GM21786 (cell line): ENCODE measurements around the gene HS3ST3B1.

ENCODE experiments used
- ATAC-seq: cut with Tn5 transposase; IDR thresholded peaks from one replicate; pipeline ENCODE4 v1.9.1; 2021; ENCODE audit not compliant: unreplicated experiment

The HS3ST3B1 gene

DNA sequence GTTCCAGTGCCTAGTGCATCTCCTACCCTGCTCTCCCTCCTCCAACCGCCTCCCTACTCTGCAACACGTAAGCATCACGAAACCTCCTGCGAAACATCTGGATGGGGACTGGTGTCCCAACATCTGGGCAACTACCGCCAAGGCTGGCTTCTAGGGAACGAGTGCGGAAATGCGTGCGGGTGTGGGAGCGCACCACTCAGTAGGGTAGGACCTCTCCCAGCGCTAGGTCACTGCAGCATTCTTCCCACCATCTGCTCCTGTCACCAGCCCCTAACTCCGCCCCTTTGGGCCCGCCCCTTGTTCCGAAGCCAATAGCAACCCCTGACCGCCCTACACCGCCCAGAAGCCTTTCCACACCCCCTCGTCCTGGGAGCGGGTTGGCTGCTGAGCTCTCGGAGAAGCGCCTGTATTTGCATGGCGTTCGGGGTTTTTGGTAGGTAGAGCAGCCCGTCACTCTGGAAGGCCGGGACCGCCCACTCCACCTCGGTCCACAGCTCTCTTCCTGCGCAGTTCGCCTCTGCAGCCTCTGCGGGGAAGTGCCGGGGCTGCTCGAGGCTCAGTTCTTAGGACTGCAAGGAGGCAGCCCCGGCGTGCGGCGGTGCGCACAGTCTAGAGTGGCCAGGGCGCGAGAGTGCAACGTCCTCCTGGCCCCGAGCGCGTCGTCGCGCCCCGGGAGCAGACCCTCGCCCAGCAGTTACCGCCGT lies at the start of gene HS3ST3B1:
Gene HS3ST3B1, plus strand, starts transcription at position 507 of the 704 bp plus-strand sequence. CDS start 438 bp downstream, outside the sequence.
- ATAC-seq: peak; percentile 74

DNA sequence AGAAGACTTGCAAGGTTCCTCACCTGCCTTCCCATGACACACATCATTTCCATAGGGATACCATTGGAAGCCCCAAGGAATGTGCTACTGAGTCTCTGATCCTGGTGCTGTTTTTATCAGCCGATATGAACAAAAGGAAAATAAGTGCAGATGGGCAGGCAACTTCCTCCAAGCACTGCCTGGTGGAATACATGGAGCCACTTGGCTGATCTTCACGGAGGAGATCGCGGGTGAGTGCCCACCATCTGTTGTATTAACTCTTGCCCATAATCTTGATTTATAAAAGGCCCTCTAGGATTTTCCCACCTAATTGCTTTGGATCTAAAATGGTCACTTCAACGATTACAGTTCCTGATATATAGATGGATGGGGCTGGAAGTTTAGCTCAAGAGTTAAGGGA lies 39.5 kb upstream of the HS3ST3B1 start:
- no peak for ATAC-seq

DNA sequence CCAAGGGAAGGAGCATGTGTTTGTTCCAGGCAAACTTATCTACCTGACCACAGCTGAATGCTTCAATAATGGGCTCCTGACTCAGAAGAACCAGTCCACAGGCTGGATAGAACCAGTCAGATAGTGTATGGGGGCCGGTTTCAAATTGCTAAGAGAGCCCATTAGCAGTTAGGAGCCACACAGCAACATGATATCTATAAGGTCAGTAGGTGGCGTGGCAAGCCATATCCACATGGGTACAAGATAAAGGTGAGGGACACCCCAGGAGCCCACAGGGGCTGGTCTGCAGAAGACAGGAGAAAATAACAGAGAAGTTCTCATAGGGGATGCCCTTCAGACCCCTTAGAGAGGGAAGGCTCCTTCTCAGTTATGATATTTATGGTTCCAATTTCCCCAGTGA lies 32.6 kb upstream of the HS3ST3B1 start:
- ATAC-seq: no peak

DNA sequence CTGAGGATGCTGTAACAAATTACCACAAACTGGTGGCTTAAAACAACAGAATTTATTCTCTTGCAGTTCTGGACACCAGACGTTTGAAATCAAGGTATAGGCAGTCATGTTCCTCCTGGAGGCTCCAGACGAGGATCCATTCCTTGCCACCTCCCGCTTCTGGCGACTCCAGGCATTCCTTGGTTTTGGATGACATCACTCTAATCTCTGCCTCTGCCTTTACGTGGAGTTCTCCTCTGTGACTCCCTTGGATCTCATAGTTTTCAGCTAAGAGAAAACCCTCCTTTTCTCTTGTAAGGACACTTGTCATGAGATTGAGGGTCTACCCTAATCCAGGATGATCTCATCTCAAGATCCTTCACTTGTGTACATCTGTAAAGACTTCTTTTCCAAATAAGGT lies 31.4 kb upstream of the HS3ST3B1 start:
- ATAC-seq: no peak

DNA sequence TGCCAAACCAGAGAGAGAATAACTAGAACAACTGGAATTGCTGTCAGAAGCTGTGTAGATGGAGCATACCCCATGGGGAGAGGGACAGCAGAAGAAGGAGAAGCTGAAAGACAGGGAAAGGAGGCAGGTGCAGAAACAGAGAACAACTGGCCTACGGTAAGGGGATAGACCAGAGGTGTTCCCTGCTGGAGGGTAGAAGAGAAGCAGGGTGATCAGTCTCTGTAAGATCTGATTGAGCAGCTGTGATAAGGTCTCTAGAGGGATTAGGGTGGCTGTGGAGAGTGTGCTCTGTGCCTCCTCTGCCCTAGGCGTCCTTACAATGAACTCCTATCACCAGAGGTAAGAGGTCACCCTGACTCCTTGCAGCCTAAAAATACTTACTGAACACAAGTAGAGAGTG lies 30.4 kb upstream of the HS3ST3B1 start:
- no peak for ATAC-seq

DNA sequence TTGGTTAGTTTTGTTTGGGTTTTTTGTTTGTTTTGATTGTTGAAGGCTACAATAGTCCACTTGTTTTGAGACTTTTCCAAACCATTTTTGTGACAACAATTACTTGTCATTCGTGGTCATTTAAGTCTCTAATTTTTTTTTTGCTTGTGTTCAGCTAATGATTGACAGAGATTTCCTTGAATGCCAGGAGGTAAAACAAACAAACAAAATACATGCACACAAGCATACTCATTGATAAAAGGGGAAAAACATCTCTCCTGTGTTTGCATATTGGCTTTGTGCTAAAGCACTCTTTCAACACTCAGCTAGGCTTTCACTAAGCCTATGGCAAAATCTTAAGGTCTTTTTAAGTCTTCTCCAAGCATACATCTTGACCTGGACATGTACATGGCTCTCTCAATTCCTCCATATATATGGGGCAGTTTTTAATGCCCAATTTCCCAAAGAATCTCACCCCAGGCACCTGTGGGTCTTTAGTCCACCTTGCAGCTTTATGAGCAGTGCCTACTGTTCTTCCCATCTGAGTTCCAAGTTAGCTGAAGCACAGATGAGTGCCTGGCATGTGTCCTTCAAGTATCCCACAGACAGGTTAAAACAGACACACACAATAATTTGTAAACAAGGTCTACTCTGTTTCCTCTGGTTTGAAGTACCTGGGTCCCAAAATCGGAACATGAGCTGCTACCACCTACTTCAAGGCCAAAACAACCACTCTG lies 24.2 kb upstream of the HS3ST3B1 start:
- ATAC-seq: no peak

DNA sequence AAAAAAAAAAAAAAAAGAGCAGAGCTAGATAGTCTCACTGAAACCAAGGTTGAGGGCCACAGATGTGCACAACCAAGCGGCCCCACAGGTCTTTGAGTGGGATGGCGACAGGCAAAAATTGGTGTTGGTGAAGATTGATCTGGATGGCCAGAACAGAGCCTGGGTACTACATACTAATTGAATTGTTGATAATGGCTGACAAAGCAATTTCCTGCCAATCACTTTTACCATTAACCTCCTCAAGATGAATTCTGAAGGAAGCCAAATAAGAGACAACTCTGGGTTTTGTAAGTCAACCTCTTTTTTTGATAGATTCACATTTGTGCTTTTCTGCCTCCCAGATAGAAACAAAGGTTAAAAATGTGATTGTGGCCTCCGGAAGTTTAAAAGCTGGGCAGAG lies 19.4 kb upstream of the HS3ST3B1 start:
- no peak for ATAC-seq

DNA sequence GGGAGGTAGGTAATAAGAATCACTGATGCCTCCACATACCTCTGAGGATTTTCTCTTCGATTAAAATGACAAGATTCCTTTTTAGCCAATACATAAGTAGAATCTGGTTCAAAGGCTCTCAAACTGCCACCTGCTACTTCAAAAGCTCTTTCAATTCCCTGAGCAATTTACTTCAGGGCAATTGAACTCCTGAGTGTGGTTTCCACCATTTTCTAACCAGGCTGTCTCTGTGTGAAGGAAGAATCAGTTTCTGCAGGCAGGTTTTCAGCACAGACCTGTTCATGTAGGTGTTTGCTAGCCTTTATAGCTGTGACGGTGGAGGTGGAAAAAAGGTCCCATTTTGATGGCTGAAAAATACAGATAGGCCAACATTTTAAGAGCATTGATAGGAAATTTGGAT lies 18.2 kb upstream of the HS3ST3B1 start:
- no peak for ATAC-seq

DNA sequence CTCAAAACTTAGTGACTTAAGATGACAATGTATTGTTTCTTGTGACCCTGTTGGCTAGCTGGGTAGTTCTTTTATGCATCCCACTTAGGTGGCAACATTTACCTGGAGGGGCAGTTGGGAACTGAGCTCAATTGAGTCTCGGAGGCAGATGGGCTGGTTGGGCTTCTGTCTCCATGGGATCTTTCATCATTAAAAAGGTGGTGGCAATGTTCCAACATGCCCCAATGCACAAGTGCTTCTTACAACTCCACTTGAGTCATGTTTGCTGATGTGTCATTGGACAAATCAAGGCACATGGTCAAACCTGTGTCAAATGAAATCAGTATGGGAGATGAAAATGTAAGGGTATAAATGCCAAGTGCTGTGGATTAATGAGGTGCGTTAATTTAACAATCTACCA lies 11.7 kb upstream of the HS3ST3B1 start:
- ATAC-seq: no peak

DNA sequence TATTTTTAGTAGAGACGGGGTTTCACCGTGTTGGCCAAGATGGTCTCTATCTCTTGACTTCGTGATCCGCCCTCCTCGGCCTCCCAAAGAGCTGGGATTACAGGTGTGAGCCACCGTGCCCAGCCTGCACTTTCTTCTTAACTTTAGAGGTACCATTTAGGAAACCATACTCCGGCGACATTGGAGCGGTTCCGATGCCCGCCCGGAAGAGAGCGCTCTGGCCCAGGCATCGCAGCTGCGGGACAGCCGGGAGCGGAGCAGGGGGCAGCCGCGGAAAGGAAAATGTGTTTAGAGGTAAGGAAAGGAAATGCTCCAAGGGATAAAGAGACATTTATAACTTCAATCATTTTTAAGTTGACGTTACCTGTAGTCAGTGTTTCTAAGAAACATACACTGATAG lies 6.0 kb upstream of the HS3ST3B1 start:
- no peak for ATAC-seq

DNA sequence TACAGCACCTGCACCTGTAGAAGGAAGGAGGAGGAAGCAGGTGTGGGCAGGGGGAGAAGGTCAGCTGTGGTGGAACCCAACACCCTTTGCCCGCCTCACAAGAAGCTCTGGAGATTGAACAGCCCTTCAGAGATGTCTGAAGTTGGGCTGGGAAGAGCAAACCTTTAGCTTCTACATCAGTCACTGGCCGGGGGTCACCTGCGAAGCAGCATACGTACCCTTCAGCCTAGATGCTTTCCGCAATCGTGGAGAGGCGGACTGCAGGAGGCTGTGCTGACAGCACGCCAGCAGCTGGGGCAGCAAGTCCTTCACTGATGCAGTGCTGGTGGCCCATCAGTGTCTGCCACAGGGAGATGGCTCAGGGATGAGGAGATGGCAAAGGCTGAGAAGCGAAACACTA lies 5.2 kb upstream of the HS3ST3B1 start:
- no peak for ATAC-seq

DNA sequence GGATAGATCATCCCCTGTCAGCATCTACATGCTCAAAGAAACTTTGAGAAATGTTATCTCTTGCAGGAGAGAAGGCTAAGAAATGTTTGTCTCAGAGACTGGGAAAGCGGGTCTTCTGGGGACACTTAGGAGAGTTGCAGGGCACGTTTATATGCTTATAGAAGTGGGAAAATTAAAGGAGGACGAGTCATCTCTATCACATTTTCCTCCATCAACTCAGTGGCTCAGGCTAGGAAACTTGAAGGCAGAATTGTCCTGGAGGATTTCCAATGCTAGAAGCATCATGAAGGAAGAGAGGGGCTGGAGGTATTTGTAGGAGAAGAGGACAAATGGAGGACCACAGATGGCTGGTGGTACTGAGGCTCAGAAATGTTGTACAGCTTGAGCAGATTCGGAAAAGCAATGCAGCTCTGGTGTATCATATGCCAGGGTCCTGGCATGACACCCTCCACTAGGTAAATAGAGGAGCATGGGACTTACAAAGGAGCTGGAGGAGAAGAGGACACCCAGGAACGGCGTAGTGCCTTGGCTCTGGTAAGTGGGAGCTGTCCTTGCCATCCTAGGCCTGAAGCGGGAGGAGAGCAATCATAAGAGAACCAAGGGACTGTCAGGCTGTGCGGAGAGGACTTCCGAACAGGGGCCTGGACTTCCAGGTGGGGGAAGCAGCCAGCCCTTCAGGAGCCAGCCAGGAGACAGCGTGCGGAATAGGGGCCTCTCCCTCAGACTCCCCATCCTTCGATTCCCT lies 4.5 kb upstream of the HS3ST3B1 start:
- no peak for ATAC-seq

DNA sequence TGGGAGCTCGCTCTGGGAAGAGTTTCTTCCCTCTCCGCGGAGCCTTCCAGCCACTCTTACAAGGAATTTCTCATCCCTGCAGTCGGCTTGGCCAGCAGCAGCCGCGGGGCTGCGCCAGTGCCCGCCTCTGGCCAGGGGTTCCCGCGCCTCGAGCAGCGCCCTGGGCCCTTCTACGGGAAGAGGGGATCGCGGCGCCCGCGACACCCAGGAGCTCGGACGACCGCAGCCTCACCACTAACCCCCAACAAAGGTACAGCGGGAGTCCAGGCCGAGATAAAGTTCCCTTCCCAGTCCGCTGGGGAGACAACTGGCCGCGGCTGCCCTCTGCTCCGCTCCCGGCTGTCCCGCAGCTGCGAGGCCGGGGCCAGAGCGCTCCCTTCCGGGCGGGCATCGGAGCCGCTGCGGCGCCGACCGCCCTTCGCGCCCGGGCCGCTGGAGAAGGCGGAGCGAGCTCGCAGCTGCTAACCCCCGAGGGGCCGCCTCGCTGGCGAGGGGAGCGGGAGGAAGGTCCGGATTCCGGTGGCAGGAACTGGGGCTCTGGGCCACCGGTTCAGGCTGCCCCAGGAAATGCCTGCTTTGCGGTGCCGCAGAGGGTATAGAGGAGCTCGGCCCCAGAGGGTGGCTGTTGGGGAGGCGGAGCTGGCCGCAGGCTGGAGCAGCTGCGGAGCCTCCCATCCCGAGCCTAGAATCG lies 3.6 kb upstream of the HS3ST3B1 start:
- ATAC-seq: no peak

DNA sequence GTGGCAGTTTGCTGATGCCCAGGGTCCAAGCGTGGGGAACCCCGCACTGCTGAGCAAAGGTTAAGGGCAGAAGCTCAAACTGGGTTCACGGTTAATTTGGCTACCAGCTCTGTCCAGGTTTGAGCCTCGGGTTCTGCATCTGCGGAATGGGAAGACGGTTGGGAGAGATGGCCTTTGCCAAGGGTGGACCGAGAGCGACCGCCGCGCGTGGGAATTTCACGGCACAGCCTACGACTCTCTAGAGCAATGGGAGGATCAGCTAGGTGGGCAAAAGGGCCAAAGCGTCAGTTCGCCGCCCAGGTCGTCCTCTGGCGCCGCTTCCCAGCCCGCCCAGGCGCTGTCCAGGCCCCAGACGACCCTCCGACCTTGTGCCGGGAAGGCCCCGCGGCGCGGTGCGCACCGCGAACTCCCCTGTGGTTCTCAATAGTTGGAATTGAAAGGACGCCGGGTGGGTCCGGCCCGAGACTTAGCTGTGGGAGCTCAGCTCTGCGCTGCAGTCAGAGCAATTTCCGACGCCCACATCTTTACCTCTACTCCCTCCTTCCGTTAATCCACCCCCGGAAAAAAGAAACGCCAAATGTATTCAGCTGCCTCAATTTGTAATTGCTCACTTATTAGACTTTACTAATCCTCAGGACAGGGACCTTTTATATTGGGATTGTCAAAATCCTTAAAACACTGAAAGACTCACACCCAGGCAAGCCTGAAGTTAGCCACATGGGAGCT lies 2.5 kb upstream of the HS3ST3B1 start:
- no peak for ATAC-seq

DNA sequence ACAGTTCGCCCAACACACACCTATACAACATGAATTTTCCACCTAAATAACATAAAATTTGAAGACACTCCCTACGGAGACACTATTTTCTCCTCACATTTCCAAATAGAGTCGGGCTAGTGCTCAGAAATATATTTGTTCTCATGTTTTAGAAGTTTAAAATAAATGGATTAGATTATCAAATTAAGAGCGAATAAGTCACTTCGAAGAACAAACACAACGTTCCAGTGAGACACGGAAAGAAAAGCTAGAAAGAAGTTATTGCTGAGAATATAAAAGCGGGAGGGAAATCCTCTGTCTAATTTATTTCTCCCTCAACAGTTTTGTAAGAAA lies 2.0 kb upstream of the HS3ST3B1 start:
- ATAC-seq: no peak

DNA sequence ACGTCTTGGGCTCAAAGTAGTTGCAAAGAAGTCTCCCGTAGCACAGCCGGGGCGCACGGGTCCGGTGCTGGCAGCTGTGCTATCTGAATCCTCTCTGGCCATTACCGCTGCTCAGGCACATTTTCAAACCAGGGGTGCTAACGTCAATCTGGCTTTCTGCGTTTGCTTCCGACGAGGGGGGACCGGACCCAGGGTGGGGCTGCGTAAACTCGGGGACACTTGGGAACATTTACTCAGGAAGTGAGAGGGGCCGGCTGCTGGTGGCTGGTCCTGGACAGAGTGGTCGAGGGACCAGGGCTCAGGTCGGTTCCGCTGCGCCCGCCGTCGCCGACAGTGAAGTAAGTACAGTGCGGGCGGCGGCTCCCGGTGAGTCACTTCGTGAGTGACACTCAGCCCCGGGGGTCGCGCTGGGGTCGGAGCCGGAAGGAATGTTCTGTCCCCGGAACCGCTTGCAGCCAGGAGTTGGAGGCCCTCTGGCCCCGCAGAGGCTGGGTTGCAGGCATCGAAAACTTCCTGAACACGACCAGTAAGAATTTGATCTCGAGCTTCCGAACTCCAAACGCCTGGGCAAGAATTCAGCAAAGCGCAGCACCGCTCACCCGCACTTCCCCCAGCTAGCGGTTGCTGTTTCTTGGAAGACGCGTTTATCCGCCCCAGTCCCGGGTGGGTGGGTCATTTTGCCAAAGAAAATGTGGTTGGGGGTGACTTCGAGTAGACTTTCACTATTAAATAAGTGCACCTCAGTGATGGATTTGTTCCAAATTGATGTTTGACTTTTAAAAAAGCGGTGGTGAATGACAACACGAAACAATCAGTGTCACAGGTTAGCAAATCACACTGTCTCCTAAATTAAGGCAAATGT lies 1.4 kb upstream of the HS3ST3B1 start:
- ATAC-seq: no peak

DNA sequence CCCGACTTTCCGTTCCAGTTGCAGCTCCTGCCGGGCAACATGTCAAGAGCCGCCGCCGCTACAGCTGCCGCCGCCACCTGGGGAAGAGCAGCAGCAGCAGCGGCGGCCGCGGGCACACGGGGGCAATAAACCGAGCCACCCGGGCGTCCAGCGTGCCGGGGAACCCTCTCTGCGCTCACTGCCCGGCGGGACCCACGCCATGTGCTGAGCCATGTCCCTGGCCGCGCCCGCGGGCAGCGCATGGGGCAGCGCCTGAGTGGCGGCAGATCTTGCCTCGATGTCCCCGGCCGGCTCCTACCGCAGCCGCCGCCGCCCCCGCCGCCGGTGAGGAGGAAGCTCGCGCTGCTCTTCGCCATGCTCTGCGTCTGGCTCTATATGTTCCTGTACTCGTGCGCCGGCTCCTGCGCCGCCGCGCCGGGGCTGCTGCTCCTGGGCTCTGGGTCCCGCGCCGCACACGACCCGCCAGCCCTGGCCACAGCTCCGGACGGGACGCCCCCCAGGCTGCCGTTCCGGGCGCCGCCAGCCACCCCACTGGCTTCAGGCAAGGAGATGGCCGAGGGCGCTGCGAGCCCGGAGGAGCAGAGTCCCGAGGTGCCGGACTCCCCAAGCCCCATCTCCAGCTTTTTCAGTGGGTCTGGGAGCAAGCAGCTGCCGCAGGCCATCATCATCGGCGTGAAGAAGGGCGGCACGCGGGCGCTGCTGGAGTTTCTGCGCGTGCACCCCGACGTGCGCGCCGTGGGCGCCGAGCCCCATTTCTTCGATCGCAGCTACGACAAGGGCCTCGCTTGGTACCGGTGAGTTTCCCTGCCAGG lies 604 bp downstream of the HS3ST3B1 start:
- ATAC-seq: peak; percentile 2

DNA sequence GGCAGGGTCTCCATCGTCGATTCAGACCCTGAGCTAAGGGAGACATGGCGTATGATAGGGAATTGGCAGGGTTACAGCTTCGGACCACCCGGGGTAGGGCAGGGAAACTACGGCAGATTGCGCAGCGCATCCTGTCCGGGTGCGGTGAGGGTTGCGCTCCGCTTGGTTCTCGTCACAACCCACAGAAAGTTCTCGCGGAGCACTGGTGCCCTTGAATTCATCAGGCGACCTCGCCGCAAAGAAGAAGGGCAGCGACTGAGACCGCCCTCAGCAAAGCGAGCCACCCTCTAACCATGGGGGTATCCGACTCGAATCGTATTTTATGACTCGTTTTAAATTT lies 1.2 kb downstream of the HS3ST3B1 start:
- ATAC-seq: no peak

DNA sequence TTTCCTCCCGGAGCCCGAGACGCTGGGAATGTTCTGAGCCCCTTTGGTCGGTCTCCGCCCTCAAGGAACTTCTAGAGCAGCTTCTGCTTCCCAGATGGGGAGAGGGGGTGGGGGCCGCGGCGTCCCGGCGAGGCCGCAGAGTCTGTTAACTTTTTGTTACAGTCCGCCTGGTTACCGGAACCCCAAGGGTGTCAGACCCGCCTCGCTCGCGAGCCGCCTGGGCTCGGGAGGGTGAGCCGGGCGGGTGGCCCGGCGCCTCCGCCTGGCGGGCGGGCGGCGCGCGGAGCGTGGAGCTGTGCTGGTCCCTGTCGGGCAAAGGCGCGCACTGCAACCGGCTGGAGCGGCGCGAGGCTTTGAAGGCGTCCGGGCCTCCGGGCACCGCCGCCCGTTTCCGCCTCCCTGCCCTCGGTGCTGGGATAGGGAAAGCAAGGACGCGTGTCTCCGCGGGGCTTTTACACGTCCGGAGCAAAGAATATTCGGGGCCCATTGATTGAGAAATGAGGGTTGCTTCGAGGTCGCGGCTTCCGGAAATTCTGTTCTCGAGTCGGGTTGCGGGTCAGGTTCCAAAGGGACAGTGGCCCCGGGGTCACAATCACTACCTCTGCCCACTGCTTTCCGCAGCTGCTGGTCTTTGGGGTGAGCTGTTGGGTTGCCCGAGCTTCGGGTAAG lies 1.7 kb downstream of the HS3ST3B1 start:
- ATAC-seq: peak; percentile 42
